Measurements from ENCODE around the gene FUT2.
A peak's percentile ranks its signal among the peaks of the same experiment; 100 is the strongest.
"Not testable (repeated sequence)": the region's sequence is repeated elsewhere in the genome, so short reads cannot be mapped to it uniquely, and the experiment has no call there.

Gene FUT2

GRCh38 chr19:48695743-48696352 is at the start of gene FUT2:
TSS of gene FUT2 (plus strand) at chr19:48695971. CDS start at chr19:48702957, 6,986 bp downstream.
- DNase-seq = peak; percentile 68

GRCh38 chr19:48646001-48646721 is 49.6 kb upstream of the FUT2 start, which contains the start of gene CA11:
TSS of gene CA11 (minus strand) at chr19:48646187. CDS start at chr19:48645632, 555 bp downstream.
- DNase-seq = peak; percentile 89

- no peak for DNase-seq
Observed at GRCh38 chr19:48646722-48647216, 49.0 kb upstream of the FUT2 start.

- no peak for DNase-seq
Observed at GRCh38 chr19:48648134-48648533, 47.6 kb upstream of the FUT2 start.

GRCh38 chr19:48650974-48651682 is 44.6 kb upstream of the FUT2 start:
- no peak for DNase-seq

GRCh38 chr19:48651683-48652048 is 44.1 kb upstream of the FUT2 start:
- DNase-seq = no peak

GRCh38 chr19:48654299-48655059 is 41.3 kb upstream of the FUT2 start:
- peak; percentile 34 for DNase-seq

- DNase-seq = no peak
Observed at GRCh38 chr19:48656840-48657474, 38.8 kb upstream of the FUT2 start.

GRCh38 chr19:48657828-48658227 is 37.9 kb upstream of the FUT2 start:
- DNase-seq = not testable (repeated sequence)

GRCh38 chr19:48658483-48658882 is 37.3 kb upstream of the FUT2 start:
- DNase-seq = no peak

GRCh38 chr19:48659768-48660167 is 36.0 kb upstream of the FUT2 start:
- no peak for DNase-seq

GRCh38 chr19:48660852-48661710 is 34.7 kb upstream of the FUT2 start:
- DNase-seq = no peak

- DNase-seq = no peak
Observed at GRCh38 chr19:48661711-48662090, 34.1 kb upstream of the FUT2 start.

- no peak for DNase-seq
Observed at GRCh38 chr19:48663667-48664066, 32.1 kb upstream of the FUT2 start.

- DNase-seq = no peak
Observed at GRCh38 chr19:48664476-48664875, 31.3 kb upstream of the FUT2 start.

- no peak for DNase-seq
Observed at GRCh38 chr19:48665786-48666185, 30.0 kb upstream of the FUT2 start.

GRCh38 chr19:48668332-48668731 is 27.4 kb upstream of the FUT2 start:
- DNase-seq = no peak

- DNase-seq = no peak
Observed at GRCh38 chr19:48668761-48669160, 27.0 kb upstream of the FUT2 start.

- no peak for DNase-seq
Observed at GRCh38 chr19:48669903-48670668, 25.7 kb upstream of the FUT2 start.

GRCh38 chr19:48670699-48671445 is 24.9 kb upstream of the FUT2 start:
- no peak for DNase-seq
